ENCODE measurements around the gene CTBP2. TPM values are rescaled to one million over a fixed set of nuclear protein-coding genes. Genes with fewer than 3 reads are reported as not detected.

The CTBP2 gene
- total RNA-seq, 2 donors from 2014 or later, result 75.3 to 109 TPM

DNA sequence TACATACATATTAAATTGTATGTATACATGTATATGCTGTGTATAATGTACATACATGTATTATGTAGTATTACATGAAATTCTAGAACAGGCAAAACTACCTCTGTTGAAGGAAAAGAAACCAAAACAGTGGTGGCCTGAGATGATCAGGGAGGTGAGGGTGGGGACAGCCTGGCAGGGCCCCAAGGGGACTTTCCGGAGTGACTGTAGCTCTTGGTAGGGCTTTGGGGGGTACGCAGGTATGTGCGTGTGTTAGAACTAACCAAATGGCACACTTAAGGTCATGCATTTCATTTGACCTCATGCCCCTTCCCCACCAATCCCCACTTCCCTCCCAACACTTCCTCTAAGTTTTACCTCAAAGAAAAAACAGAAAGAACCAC lies 31.3 kb downstream of the CTBP2 start:
- peaks cover 27% of the 10 kb centered on the region for H3K4me1 Mint-ChIP-seq
- WGBS, 2 experiments (ENCODE audit: insufficient coverage in 1 of 2, insufficient read length in 1 of 2), result 79% methylated on average over 3 of the region's 3 CpGs; no CpG with 5 or more reads in 1 of the 2 experiments

DNA sequence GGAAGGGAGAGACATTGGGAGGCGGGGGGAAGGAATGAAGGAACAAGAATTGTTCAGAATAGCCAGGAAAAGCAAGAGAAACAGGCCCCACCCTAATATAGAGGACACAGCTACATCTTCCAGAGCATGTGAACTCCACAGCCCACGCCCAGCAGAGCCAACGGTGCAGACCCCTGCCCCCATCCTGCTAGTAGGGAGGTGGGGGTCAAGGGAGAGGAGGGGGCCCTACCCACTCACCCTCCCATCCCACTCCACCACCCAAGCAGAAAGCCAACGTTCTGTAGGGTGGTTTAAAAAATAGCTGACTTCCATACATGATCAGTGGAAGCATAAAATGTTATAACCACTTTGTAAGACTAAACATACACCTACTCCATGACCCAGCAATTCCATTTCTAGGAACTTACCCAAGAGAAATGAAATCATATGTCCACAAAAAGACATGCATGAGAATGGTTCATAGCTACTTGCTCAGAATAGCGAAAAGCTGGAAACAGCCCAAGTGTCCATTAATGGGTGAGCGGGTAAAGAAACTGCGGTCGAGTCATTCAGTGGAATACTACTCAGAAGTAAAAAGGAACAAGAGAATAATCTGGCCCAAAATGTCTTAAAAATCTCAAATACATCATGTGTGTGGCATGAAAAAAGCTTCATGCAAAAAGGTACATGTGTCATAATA lies 31.8 kb downstream of the CTBP2 start:
- Histone ChIP-seq H3K9me3 (ENCODE audit: control insufficient read depth, low read length) (no peaks in the 10 kb centered on the region), H3K36me3 (ENCODE audit: control insufficient read depth, insufficient read depth, low read length) (peaks cover 23% of the 10 kb centered on the region), H3K4me1 (ENCODE audit: control insufficient read depth, insufficient read depth, low read length) (peaks cover 3% of the 10 kb centered on the region), H3K4me3 (ENCODE audit: low read length) (no peak overlapping the region), H3K9ac (ENCODE audit: extremely low read depth, low read length, poor library complexity, severe bottlenecking) (no peak overlapping the region), H3K27ac (ENCODE audit: low read depth, low read length) (no peak overlapping the region), H3K27me3 (ENCODE audit: control insufficient read depth, insufficient read depth, low read length, poor library complexity, severe bottlenecking) (no peaks in the 10 kb centered on the region)
- peaks cover 49% of the 10 kb centered on the region for H3K36me3 Mint-ChIP-seq (ENCODE audit: low read depth)
- WGBS, 2 experiments (ENCODE audit: insufficient coverage in 1 of 2, insufficient read length in 1 of 2), result 96 to 100% methylated on average over 3 to 5 of the region's 8 CpGs
- peaks cover 25% of the 10 kb centered on the region for H3K4me1 Mint-ChIP-seq
- no peaks in the 10 kb centered on the region for H3K27me3 Mint-ChIP-seq (ENCODE audit: insufficient read depth)
- no peak overlapping the region for H3K4me3 Mint-ChIP-seq
- DNase-seq, result no peak
- H3K27ac Mint-ChIP-seq, result no peak overlapping the region
- no peaks in the 10 kb centered on the region for H3K9me3 Mint-ChIP-seq
- TF ChIP-seq, protein P1, sequence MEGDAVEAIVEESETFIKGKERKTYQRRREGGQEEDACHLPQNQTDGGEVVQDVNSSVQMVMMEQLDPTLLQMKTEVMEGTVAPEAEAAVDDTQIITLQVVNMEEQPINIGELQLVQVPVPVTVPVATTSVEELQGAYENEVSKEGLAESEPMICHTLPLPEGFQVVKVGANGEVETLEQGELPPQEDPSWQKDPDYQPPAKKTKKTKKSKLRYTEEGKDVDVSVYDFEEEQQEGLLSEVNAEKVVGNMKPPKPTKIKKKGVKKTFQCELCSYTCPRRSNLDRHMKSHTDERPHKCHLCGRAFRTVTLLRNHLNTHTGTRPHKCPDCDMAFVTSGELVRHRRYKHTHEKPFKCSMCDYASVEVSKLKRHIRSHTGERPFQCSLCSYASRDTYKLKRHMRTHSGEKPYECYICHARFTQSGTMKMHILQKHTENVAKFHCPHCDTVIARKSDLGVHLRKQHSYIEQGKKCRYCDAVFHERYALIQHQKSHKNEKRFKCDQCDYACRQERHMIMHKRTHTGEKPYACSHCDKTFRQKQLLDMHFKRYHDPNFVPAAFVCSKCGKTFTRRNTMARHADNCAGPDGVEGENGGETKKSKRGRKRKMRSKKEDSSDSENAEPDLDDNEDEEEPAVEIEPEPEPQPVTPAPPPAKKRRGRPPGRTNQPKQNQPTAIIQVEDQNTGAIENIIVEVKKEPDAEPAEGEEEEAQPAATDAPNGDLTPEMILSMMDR (conservative IDR thresholded peaks at IDR 0.05), result no peak

More for the DNA sequence above, 31.3 kb downstream of the CTBP2 start:
- Histone ChIP-seq H3K9ac (ENCODE audit: extremely low read depth, low read length, poor library complexity, severe bottlenecking) (no peak overlapping the region), H3K9me3 (ENCODE audit: control insufficient read depth, low read length) (no peaks in the 10 kb centered on the region), H3K4me3 (ENCODE audit: low read length) (no peak overlapping the region), H3K27ac (ENCODE audit: low read depth, low read length) (no peak overlapping the region), H3K4me1 (ENCODE audit: control insufficient read depth, insufficient read depth, low read length) (peaks cover 3% of the 10 kb centered on the region), H3K27me3 (ENCODE audit: control insufficient read depth, insufficient read depth, low read length, poor library complexity, severe bottlenecking) (no peaks in the 10 kb centered on the region), H3K36me3 (ENCODE audit: control insufficient read depth, insufficient read depth, low read length) (peaks cover 27% of the 10 kb centered on the region)
- TF ChIP-seq, protein P1 (conservative IDR thresholded peaks at IDR 0.05), result no peak
- no peaks in the 10 kb centered on the region for H3K9me3 Mint-ChIP-seq
- no peak for DNase-seq
- no peak overlapping the region for H3K4me3 Mint-ChIP-seq
- no peaks in the 10 kb centered on the region for H3K27me3 Mint-ChIP-seq (ENCODE audit: insufficient read depth)
- H3K36me3 Mint-ChIP-seq (ENCODE audit: low read depth), result peaks cover 49% of the 10 kb centered on the region
- no peak overlapping the region for H3K27ac Mint-ChIP-seq

DNA sequence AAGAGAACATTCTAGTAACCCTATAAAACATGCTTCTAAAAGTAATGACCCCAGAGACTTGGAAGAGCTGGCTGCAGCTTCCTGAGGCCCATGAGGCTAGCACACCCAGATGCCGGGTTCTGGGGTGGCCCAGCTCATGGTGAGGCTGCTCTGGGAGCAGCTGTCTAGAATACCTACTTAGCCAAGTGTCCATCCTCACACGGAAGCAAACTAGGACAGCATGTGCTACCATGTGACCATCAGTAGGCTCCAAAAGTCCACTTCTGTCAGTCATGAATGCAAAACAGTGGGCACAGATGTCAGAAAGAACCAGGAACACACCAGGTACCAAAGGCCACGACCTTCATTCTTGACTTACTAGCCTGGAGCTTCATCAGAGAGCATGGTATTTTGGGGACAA lies 32.4 kb downstream of the CTBP2 start:
- no peaks in the 10 kb centered on the region for H3K9me3 ChIP-seq (ENCODE audit: control insufficient read depth, low read length)
- WGBS, 2 experiments (ENCODE audit: insufficient coverage in 1 of 2, insufficient read length in 1 of 2), result 95% methylated on average over 3 of the region's 3 CpGs
- H3K27ac Mint-ChIP-seq, result no peak overlapping the region
- no peak for DNase-seq
- no peak overlapping the region for H3K9ac ChIP-seq (ENCODE audit: extremely low read depth, low read length, poor library complexity, severe bottlenecking)
- no peak overlapping the region for H3K27ac ChIP-seq (ENCODE audit: low read depth, low read length)
- no peak overlapping the region for H3K4me3 ChIP-seq (ENCODE audit: low read length)
- H3K9me3 Mint-ChIP-seq, result no peaks in the 10 kb centered on the region
- peaks cover 20% of the 10 kb centered on the region for H3K4me1 Mint-ChIP-seq
- H3K36me3 ChIP-seq (ENCODE audit: control insufficient read depth, insufficient read depth, low read length), result peaks cover 23% of the 10 kb centered on the region
- H3K4me1 ChIP-seq (ENCODE audit: control insufficient read depth, insufficient read depth, low read length), result peaks cover 3% of the 10 kb centered on the region
- H3K4me3 Mint-ChIP-seq, result no peak overlapping the region
- H3K27me3 Mint-ChIP-seq (ENCODE audit: insufficient read depth), result no peaks in the 10 kb centered on the region
- peaks cover 47% of the 10 kb centered on the region for H3K36me3 Mint-ChIP-seq (ENCODE audit: low read depth)
- TF ChIP-seq, protein P1 (conservative IDR thresholded peaks at IDR 0.05), result no peak
- no peaks in the 10 kb centered on the region for H3K27me3 ChIP-seq (ENCODE audit: control insufficient read depth, insufficient read depth, low read length, poor library complexity, severe bottlenecking)

Data from endodermal cell (in vitro differentiated cells).